GM12874 (cell line): ENCODE data around the gene PCBP2.

Experiments
- TF ChIP-seq, protein P1 (sequence below): IDR thresholded peaks from 2 replicates; pipeline ENCODE4 v1.5.1; 2011; ENCODE audit warnings: low read depth, mild to moderate bottlenecking, control low read depth, low read length, moderate library complexity; ENCODE audit not compliant: insufficient read depth

The PCBP2 gene

DNA sequence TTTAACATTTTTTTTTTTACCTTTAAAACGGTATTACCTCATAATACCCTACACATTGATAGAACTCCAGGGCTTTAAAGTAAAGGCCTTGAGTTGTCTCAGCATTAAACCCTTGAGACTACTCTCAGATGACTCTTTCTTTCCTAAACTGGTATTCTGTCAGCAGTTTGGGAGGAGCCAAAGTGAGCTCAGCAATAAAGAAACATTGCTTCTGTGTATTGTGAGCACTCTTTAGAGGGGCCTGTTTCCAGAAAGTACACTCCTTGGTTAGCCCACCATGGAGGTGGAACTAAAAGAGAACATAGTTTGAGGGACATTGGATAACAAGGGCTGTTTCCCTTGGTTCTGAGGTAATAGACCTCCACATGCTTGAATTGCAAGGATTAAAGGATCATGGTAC, 27.0 kb downstream of the PCBP2 start:
- TF ChIP-seq, protein P1, sequence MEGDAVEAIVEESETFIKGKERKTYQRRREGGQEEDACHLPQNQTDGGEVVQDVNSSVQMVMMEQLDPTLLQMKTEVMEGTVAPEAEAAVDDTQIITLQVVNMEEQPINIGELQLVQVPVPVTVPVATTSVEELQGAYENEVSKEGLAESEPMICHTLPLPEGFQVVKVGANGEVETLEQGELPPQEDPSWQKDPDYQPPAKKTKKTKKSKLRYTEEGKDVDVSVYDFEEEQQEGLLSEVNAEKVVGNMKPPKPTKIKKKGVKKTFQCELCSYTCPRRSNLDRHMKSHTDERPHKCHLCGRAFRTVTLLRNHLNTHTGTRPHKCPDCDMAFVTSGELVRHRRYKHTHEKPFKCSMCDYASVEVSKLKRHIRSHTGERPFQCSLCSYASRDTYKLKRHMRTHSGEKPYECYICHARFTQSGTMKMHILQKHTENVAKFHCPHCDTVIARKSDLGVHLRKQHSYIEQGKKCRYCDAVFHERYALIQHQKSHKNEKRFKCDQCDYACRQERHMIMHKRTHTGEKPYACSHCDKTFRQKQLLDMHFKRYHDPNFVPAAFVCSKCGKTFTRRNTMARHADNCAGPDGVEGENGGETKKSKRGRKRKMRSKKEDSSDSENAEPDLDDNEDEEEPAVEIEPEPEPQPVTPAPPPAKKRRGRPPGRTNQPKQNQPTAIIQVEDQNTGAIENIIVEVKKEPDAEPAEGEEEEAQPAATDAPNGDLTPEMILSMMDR: no peak

DNA sequence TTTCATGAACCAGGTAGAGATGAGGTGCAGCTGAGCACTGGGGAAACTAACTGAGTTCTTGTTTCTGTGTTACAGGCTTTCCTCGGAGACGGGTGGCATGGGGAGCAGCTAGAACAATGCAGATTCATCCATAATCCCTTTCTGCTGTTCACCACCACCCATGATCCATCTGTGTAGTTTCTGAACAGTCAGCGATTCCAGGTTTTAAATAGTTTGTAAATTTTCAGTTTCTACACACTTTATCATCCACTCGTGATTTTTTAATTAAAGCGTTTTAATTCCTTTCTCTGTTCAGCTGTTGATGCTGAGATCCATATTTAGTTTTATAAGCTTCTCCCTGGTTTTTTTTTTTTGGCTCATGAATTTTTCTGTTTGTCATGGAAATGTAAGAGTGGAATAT, 27.4 kb downstream of the PCBP2 start:
- TF ChIP-seq, protein P1: no peak

DNA sequence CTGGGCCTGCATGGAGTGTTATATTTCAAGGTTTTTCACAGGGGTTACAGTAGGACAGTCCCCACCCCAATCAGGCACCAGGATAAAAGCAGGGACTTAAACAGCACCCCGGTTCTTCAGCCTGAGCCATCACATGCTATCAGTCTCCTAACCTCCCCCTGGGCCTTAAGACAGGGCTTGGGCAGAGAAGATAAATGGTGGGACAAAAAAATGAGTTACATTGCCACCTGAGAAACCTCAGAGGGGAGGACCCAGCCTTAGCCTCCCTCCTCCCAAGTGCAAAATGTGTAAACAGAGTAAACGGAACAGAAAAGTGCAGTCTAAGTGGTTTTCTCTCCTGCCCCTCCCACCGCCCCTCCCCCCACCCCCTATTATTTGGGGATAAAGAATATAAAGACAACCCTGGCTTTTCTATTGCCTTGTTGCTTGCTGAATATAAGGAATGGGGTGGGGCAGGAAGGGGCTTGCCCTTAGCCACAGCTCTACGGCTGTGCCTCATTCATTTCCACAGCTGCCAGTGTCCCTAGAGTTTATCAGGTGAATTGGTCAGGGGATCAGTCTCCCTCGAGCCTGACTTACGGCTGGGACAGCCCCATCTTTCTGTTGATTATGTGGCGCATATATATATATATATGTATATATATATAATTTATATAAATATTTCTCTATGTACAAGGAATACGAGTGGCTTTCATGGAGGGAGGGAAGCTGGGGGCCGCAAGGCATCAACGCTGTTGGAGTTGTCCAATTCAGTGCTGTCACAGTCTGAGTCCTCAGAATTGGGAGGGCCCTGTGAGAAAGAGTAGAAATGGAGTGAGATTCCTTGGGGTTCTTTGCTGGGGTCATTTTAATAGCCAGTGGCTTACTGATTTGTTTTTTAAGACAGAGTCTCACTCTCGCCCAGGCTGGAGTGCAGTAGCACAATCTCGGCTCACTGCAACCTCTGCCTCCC, 28.9 kb downstream of the PCBP2 start:
- TF ChIP-seq, protein P1: no peak

DNA sequence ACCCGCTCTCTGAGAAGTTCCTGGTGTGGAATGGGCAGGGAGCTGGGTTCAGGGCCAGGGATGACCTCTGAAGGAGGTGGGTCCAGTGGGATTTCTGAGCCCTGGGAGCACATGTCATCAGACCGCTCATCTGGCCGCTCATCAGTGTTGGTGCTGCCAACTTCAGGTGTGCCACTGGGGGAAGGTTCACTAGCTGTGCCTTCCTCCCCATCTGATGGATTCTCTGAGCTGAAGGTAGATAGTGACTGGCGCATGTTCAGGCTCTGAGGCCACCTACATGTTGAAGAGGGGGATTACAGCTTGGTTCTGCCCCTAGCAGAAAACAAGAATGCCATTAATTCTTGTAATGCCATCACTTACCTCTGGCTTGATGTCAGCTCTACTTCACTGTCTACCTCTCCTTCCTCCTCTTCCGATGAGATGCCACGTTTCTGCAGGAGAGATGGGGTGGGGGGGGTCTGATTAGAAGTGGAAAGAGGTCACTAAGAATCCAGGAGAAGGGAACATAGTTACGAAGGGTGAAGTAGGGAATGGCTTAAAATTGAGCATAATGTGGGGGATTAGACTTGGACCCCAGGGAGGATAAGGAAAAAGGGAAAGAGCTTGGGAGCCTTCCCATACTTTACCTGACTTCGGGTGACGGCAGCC, 30.2 kb downstream of the PCBP2 start:
- TF ChIP-seq, protein P1: peak; percentile 15; the same call in 1 of the 2 replicates

DNA sequence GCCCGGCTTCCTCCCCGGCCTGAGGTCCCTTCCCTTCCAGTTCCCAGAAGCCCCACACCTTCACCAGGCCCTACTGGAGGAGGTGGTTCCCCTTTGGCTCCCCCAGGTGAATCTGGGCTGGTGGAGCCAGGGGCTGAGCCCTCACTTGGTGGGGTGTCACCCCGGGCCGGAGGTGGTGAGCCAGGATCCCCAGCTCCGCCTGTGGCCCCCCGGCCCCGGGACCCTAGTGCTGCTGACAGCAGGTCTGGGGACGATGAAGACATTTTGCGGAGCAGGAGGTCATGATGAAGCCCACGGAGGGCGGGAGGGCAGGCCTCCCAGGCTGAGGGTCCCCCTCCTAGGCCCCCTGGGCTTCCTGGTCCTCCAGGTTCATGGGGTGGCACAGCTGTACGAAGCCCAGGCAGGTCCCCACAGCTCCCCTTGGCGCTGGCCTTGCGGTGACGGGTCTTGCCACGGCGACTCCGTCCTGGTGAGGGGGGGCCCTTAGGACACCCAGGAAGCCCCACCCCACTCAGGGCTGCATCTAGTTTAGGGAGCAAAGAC, 30.8 kb downstream of the PCBP2 start:
- TF ChIP-seq, protein P1: no peak

DNA sequence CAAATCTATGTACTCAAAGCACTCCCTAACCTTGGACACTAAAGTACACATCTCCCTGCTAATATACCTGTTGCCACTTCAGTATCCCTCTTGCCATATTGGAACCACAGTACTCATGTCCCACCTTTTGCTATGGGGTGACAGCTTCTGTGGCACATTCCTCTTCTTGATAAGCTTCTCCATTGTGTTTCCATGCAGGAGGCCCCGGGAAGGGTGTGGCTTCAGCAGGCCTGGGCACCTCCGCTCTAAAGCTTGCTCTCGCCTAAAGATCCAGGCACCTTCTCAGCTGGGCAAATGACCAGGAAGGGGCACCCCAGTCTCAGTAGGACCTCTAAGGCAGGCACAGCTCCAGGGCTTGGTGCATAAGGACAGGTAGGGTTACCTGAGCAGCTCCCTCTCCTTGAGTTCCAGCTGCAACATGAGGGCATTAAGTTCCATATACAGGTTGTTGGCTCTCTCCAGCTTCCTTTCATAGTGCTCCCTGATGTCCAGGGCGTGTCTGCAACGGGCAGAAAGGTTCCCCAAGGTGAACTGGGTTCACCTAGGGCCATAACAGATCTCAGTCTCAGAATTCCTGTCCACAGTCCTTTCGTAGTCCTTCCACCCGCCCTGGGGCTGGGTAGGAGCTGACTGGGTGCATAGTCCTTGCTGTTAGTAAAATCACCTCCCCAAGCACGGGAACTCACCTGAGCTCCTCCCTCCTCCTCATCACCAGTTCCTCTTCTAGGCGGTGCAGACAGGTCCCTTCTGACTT, 31.5 kb downstream of the PCBP2 start:
- TF ChIP-seq, protein P1: no peak

DNA sequence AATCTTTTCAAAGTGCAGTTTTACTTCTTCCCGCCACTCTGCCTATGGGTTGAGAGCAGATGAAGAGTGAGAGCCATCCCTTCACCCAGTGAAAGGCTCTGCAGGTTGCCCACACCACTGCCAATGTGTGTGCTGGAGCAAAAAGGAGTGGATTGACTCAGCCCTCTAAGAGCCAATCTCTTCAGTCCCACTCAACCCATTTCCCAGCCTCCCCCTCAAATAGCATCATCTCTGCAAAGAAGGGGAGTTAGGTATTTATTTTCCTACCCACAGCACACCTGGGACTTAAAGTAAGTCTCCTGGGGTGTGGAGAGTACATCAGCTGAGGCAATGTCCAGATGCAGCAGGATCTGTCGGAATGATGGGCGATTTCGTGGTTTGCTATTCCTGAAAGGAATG, 32.1 kb downstream of the PCBP2 start:
- TF ChIP-seq, protein P1: no peak
